Ectodermal cell (in vitro differentiated cells): Measurements from ENCODE around the gene TBC1D22A.

Experiments
- H3K27ac ChIP-seq: 2 replicates; pipeline ENCODE4 v1.7.0; 2013; ENCODE audit warnings: mild to moderate bottlenecking, low read depth, low read length; ENCODE audit not compliant: insufficient read depth, poor library complexity, severe bottlenecking
- H3K27me3 ChIP-seq: 2 replicates; pipeline ENCODE4 v1.7.0; 2013; ENCODE audit warnings: mild to moderate bottlenecking, low read length; ENCODE audit not compliant: insufficient read depth, control insufficient read depth, poor library complexity, severe bottlenecking
- H3K36me3 ChIP-seq: one replicate; pipeline ENCODE4 v1.7.0; 2013; ENCODE audit warnings: low read length; ENCODE audit not compliant: control insufficient read depth, insufficient read depth
- H3K4me1 ChIP-seq: one replicate; pipeline ENCODE4 v1.7.0; 2013; ENCODE audit warnings: low read length; ENCODE audit not compliant: control insufficient read depth, insufficient read depth
- H3K4me3 ChIP-seq: 2 replicates; pipeline ENCODE4 v1.7.0; 2013; ENCODE audit warnings: low read depth, low read length, control low read depth; ENCODE audit not compliant: insufficient read depth
- H3K9me3 ChIP-seq: 2 replicates; pipeline ENCODE4 v1.7.0; 2013; ENCODE audit warnings: mild to moderate bottlenecking, low read length, moderate library complexity; ENCODE audit not compliant: control insufficient read depth
- WGBS, 2 experiments: methylation state at CpG; one replicate each; pipeline ENCODE4 v1.1.7; 2013; ENCODE audit warnings: missing lambda C conversion rate in 2 of 2; 5-methylcytosine and 5-hydroxymethylcytosine counted together

Gene TBC1D22A

GRCh38 chr22:47106806-47107205 lies 344.4 kb downstream of the TBC1D22A start:
- Histone ChIP-seq H3K9me3 (no peaks in the 10 kb centered on the region), H3K4me1 (peaks cover 7% of the 10 kb centered on the region), H3K36me3 (no peaks in the 10 kb centered on the region), H3K27me3 (no peaks in the 10 kb centered on the region), H3K4me3 (no peak overlapping the region), H3K27ac (no peak overlapping the region)
- 93 to 95% methylated on average over 5 of the region's 5 CpGs for WGBS, 2 experiments

GRCh38 chr22:47107431-47107830 lies 345.0 kb downstream of the TBC1D22A start:
- Histone ChIP-seq H3K4me3 (no peak overlapping the region), H3K27me3 (no peaks in the 10 kb centered on the region), H3K9me3 (no peaks in the 10 kb centered on the region), H3K27ac (no peak overlapping the region), H3K4me1 (peaks cover 3% of the 10 kb centered on the region), H3K36me3 (no peaks in the 10 kb centered on the region)
- WGBS, 2 experiments = 91 to 96% methylated on average over 1 of the region's 2 CpGs

- Histone ChIP-seq H3K4me3 (no peak overlapping the region), H3K36me3 (no peaks in the 10 kb centered on the region), H3K4me1 (no peaks in the 10 kb centered on the region), H3K9me3 (no peaks in the 10 kb centered on the region), H3K27ac (peak overlapping the region; percentile 32), H3K27me3 (no peaks in the 10 kb centered on the region)
- WGBS, 2 experiments = 95% methylated on average over 18 of the region's 18 CpGs
Observed at GRCh38 chr22:47110817-47111443, 348.5 kb downstream of the TBC1D22A start.

GRCh38 chr22:47111626-47112581 lies 349.5 kb downstream of the TBC1D22A start:
- H3K27me3 ChIP-seq = no peaks in the 10 kb centered on the region
- H3K36me3 ChIP-seq = no peaks in the 10 kb centered on the region
- no peak overlapping the region for H3K4me3 ChIP-seq
- no peak overlapping the region for H3K27ac ChIP-seq
- H3K9me3 ChIP-seq = no peaks in the 10 kb centered on the region
- WGBS, 2 experiments = 93% methylated on average over 29 of the region's 29 CpGs
- no peaks in the 10 kb centered on the region for H3K4me1 ChIP-seq

- Histone ChIP-seq H3K36me3 (no peaks in the 10 kb centered on the region), H3K27me3 (no peaks in the 10 kb centered on the region), H3K27ac (no peak overlapping the region), H3K4me1 (no peaks in the 10 kb centered on the region), H3K9me3 (no peaks in the 10 kb centered on the region), H3K4me3 (no peak overlapping the region)
- WGBS, 2 experiments = 93% methylated on average over 13 of the region's 13 CpGs
Observed at GRCh38 chr22:47112582-47112965, 350.1 kb downstream of the TBC1D22A start.

GRCh38 chr22:47112994-47113852 lies 350.8 kb downstream of the TBC1D22A start:
- Histone ChIP-seq H3K27me3 (no peaks in the 10 kb centered on the region), H3K9me3 (no peaks in the 10 kb centered on the region), H3K36me3 (no peaks in the 10 kb centered on the region), H3K4me1 (no peaks in the 10 kb centered on the region), H3K4me3 (no peak overlapping the region), H3K27ac (no peak overlapping the region)
- WGBS, 2 experiments = 93 to 94% methylated on average over 17 of the region's 17 CpGs

- no peak overlapping the region for H3K4me3 ChIP-seq
- no peaks in the 10 kb centered on the region for H3K36me3 ChIP-seq
- no peaks in the 10 kb centered on the region for H3K4me1 ChIP-seq
- H3K27ac ChIP-seq = no peak overlapping the region
- no peaks in the 10 kb centered on the region for H3K9me3 ChIP-seq
- H3K27me3 ChIP-seq = no peaks in the 10 kb centered on the region
- WGBS, 2 experiments = 93 to 95% methylated on average over 8 of the region's 8 CpGs
Observed at GRCh38 chr22:47113853-47114415, 351.5 kb downstream of the TBC1D22A start.

- no peaks in the 10 kb centered on the region for H3K4me1 ChIP-seq
- no peak overlapping the region for H3K27ac ChIP-seq
- 89 to 93% methylated on average over 20 of the region's 20 CpGs for WGBS, 2 experiments
- H3K27me3 ChIP-seq = no peaks in the 10 kb centered on the region
- no peaks in the 10 kb centered on the region for H3K9me3 ChIP-seq
- no peak overlapping the region for H3K4me3 ChIP-seq
- H3K36me3 ChIP-seq = no peaks in the 10 kb centered on the region
Observed at GRCh38 chr22:47114813-47115517, 352.5 kb downstream of the TBC1D22A start.

- no peaks in the 10 kb centered on the region for H3K27me3 ChIP-seq
- no peak overlapping the region for H3K27ac ChIP-seq
- 88 to 91% methylated on average over 14 of the region's 14 CpGs for WGBS, 2 experiments
- no peaks in the 10 kb centered on the region for H3K9me3 ChIP-seq
- H3K36me3 ChIP-seq = no peaks in the 10 kb centered on the region
- no peak overlapping the region for H3K4me3 ChIP-seq
- H3K4me1 ChIP-seq = no peaks in the 10 kb centered on the region
Observed at GRCh38 chr22:47115518-47115890, 353.1 kb downstream of the TBC1D22A start.
